IMR-90 (cell line): Measurements from ENCODE around the gene TLCD5. TPM values are rescaled to one million over a fixed set of nuclear protein-coding genes. Genes with fewer than 3 reads are reported as not detected.

Source experiments
- ATAC-seq: fragments of 200-7000 bp; cut with Tn5 transposase; 2 replicates; pipeline ENCODE4 v1.9.1; 2020; ENCODE audit warnings: low read depth, mild to moderate bottlenecking, moderate library complexity
- BruUV-seq: library from RNA; stranded (reverse); fragments of 400-500 nt; replicated peaks from 2 replicates; lab custom pipeline; 2021; lab: Mats Ljungman, UMichigan
- CTCF ChIA-PET: fragments of 300-600 bp; formaldehyde crosslinking; extraction: SDS; loops from one replicate; lab custom pipeline; 2021; ENCODE audit warnings: antibody characterized with exemption; lab: Yijun Ruan, JAX
- POLR2A ChIA-PET: fragments of 300-600 bp; sonication (Branson Sonifier 250); formaldehyde crosslinking; loops from one replicate; lab custom pipeline; 2022; ENCODE audit warnings: antibody characterized with exemption; ENCODE audit not compliant: unreplicated experiment; lab: Charles Lee
- DNase-seq: peaks from one replicate; pipeline ENCODE4 v3.0.0; 2013
- H2AFZ ChIP-seq: replicated peaks from 2 replicates; pipeline ENCODE3; 2013; ENCODE audit warnings: low read length, mild to moderate bottlenecking; ENCODE audit not compliant: poor library complexity
- H2AK5ac ChIP-seq: 2 replicates; pipeline ENCODE4 v1.6.1; 2013; ENCODE audit warnings: low read depth, low read length, inconsistent platforms
- H2AK9ac ChIP-seq: replicated peaks from 2 replicates; pipeline ENCODE3; 2013; ENCODE audit warnings: mild to moderate bottlenecking, low read depth, low read length, moderate library complexity; ENCODE audit not compliant: poor library complexity
- H2BK120ac ChIP-seq: 2 replicates; pipeline ENCODE4 v1.6.1; 2013; ENCODE audit warnings: low read depth, low read length, inconsistent platforms
- H2BK15ac ChIP-seq: 3 replicates; pipeline ENCODE4 v1.6.1; 2013; ENCODE audit warnings: low read depth, low read length, inconsistent platforms
- H2BK20ac ChIP-seq: 2 replicates; pipeline ENCODE4 v1.6.1; 2013; ENCODE audit warnings: low read depth, mild to moderate bottlenecking, inconsistent platforms, low read length, moderate library complexity
- H2BK5ac ChIP-seq: 2 replicates; pipeline ENCODE4 v1.6.1; 2013; ENCODE audit warnings: mild to moderate bottlenecking, low read depth, low read length, inconsistent platforms; ENCODE audit not compliant: poor library complexity, severe bottlenecking
- H3K14ac ChIP-seq: replicated peaks from 2 replicates; pipeline ENCODE4 v1.6.1; 2013; ENCODE audit warnings: low read depth, low read length, inconsistent platforms
- H3K18ac ChIP-seq: 2 replicates; pipeline ENCODE4 v1.6.1; 2013; ENCODE audit warnings: low read depth, low read length, control low read depth
- H3K23ac ChIP-seq: 2 replicates; pipeline ENCODE4 v1.6.1; 2013; ENCODE audit warnings: low read depth, low read length, inconsistent platforms
- H3K27ac ChIP-seq: 2 replicates; pipeline ENCODE4 v1.5.1; 2013; ENCODE audit warnings: mild to moderate bottlenecking, control low read depth, low read length; ENCODE audit not compliant: insufficient read depth
- H3K27me3 ChIP-seq: 2 replicates; pipeline ENCODE4 v1.6.1; 2013; ENCODE audit warnings: low read length; ENCODE audit not compliant: control insufficient read depth, insufficient read depth
- H3K36me3 ChIP-seq: 2 replicates; pipeline ENCODE4 v1.6.1; 2013; ENCODE audit warnings: low read length, mixed read lengths; ENCODE audit not compliant: control insufficient read depth, insufficient read depth
- H3K4ac ChIP-seq: 2 replicates; pipeline ENCODE4 v1.6.1; 2013; ENCODE audit warnings: low read depth, low read length, inconsistent platforms
- H3K4me1 ChIP-seq: 2 replicates; pipeline ENCODE4 v1.6.1; 2013; ENCODE audit warnings: low read length, mixed read lengths; ENCODE audit not compliant: control insufficient read depth, insufficient read depth
- H3K4me2 ChIP-seq: 2 replicates; pipeline ENCODE4 v1.6.1; 2013; ENCODE audit warnings: low read depth, mild to moderate bottlenecking, control low read depth, low read length, moderate library complexity
- H3K4me3 ChIP-seq: 2 replicates; pipeline ENCODE4 v1.5.1; 2013; ENCODE audit warnings: low read depth, mild to moderate bottlenecking, control low read depth, low read length, moderate library complexity; ENCODE audit not compliant: insufficient read depth
- H3K56ac ChIP-seq: 2 replicates; pipeline ENCODE4 v1.6.1; 2013; ENCODE audit warnings: low read length, inconsistent platforms; ENCODE audit not compliant: insufficient read depth; ENCODE audit errors: extremely low read depth
- H3K79me1 ChIP-seq, 2 experiments: 2 replicates each; pipeline ENCODE4 v1.6.1; 2013; ENCODE audit warnings: low read length in 2 of 2, inconsistent platforms in 1 of 2, low read depth in 1 of 2
- H3K9ac ChIP-seq: 2 replicates; pipeline ENCODE4 v1.6.1; 2013; ENCODE audit warnings: low read depth, low read length, control low read depth
- H3K9me1 ChIP-seq: 2 replicates; pipeline ENCODE4 v1.6.1; 2013; ENCODE audit warnings: low read length, inconsistent platforms; ENCODE audit not compliant: insufficient read depth
- H3K9me3 ChIP-seq: 2 replicates; pipeline ENCODE4 v1.6.1; 2013; ENCODE audit warnings: low read length; ENCODE audit not compliant: control insufficient read depth, insufficient read depth
- H4K20me1 ChIP-seq: 2 replicates; pipeline ENCODE4 v1.6.1; 2013; ENCODE audit warnings: low read length, inconsistent platforms; ENCODE audit not compliant: insufficient read depth
- H4K5ac ChIP-seq: 2 replicates; pipeline ENCODE4 v1.6.1; 2013; ENCODE audit warnings: mild to moderate bottlenecking, low read depth, low read length, control low read depth
- H4K8ac ChIP-seq, 2 experiments: 2 replicates each; pipeline ENCODE4 v1.6.1; 2013; ENCODE audit warnings: low read depth in 2 of 2, low read length in 2 of 2, control low read depth in 1 of 2, inconsistent platforms in 1 of 2
- H4K91ac ChIP-seq: 2 replicates; pipeline ENCODE4 v1.6.1; 2013; ENCODE audit warnings: low read depth, low read length, inconsistent platforms; ENCODE audit not compliant: insufficient read depth
- BHLHE40 ChIP-seq: fragments of 150-350 bp; IDR thresholded peaks from 2 replicates; pipeline ENCODE4 v1.6.1; 2016; ENCODE audit warnings: mild to moderate bottlenecking, low read depth, low read length
- CEBPB ChIP-seq: IDR thresholded peaks from 2 replicates; pipeline ENCODE4 v1.6.1; 2012; ENCODE audit warnings: low read depth, low read length, improper control_type of control experiment
- CHD1 ChIP-seq: IDR thresholded peaks from 2 replicates; pipeline ENCODE4 v1.6.1; 2012; ENCODE audit warnings: low read depth, low read length, improper control_type of control experiment
- FOS ChIP-seq: fragments of 150-350 bp; IDR thresholded peaks from 2 replicates; pipeline ENCODE4 v1.6.1; 2016; ENCODE audit warnings: low read depth, low read length
- MAZ ChIP-seq: IDR thresholded peaks from 2 replicates; pipeline ENCODE4 v1.6.1; 2012; ENCODE audit warnings: low read depth, mild to moderate bottlenecking, low read length, improper control_type of control experiment, moderate library complexity, borderline replicate concordance
- MXI1 ChIP-seq: IDR thresholded peaks from 2 replicates; pipeline ENCODE4 v1.6.1; 2012; ENCODE audit warnings: low read depth, mild to moderate bottlenecking, low read length, moderate library complexity, borderline replicate concordance
- NFE2L2 ChIP-seq: fragments of 150-350 bp; IDR thresholded peaks from 2 replicates; pipeline ENCODE4 v1.6.1; 2016; ENCODE audit warnings: low read depth, mild to moderate bottlenecking, low read length
- RAD21 ChIP-seq: IDR thresholded peaks from 2 replicates; pipeline ENCODE4 v1.6.1; 2012; ENCODE audit warnings: low read length, improper control_type of control experiment
- RCOR1 ChIP-seq: IDR thresholded peaks from 2 replicates; pipeline ENCODE4 v1.6.1; 2012; ENCODE audit warnings: mild to moderate bottlenecking, low read length, improper control_type of control experiment; ENCODE audit not compliant: insufficient replicate concordance
- SMC3 ChIP-seq: fragments of 150-350 bp; IDR thresholded peaks from 2 replicates; pipeline ENCODE4 v1.6.1; 2016; ENCODE audit warnings: low read depth, mild to moderate bottlenecking, antibody characterized with exemption, low read length, moderate library complexity
- WGBS, 2 experiments: methylation state at CpG; one replicate each; pipeline versions ENCODE4 v1.1.5 to v1.1.7; 2013; ENCODE audit warnings: missing lambda C conversion rate in 2 of 2; ENCODE audit not compliant: insufficient read length in 1 of 2; ENCODE audit errors: extremely low coverage in 2 of 2; 5-methylcytosine and 5-hydroxymethylcytosine counted together
- dilution Hi-C: fragments of 300-500 bp; cut with HindIII; formaldehyde crosslinking; loops from one replicate; pipeline ENCODE4 v1.14.3; 2018; ENCODE audit warnings: low sequenced_read_pairs; ENCODE audit not compliant: unreplicated experiment
- in situ Hi-C: fragments of 300-500 bp; cut with MboI; formaldehyde crosslinking; loops from 3 replicates; pipeline ENCODE4 v1.14.3; 2019; ENCODE audit warnings: low sequenced_read_pairs, inconsistent platforms, mixed read lengths
- intact Hi-C: fragments of 100-400 bp; cut with micrococcal nuclease; formaldehyde crosslinking; loops from 2 replicates; pipeline ENCODE4 v1.10.0; 2022
- polyA plus RNA-seq, 3 experiments: library from polyadenylated mRNA; depleted of rRNA; stranded (reverse); fragments of >200 nt; gene quantifications; 2 replicates each; pipeline ENCODE4 v1.2.3, GENCODE V29; 2012; ENCODE audit warnings: low replicate concordance in 1 of 3
- total RNA-seq: library from RNA; depleted of rRNA; stranded (reverse); fragments of >200 nt; gene quantifications from 2 replicates; pipeline ENCODE4 v1.2.3, GENCODE V29; 2012
- TF ChIP-seq, protein P1 (sequence below): fragments of 150-350 bp; IDR thresholded peaks from 2 replicates; pipeline ENCODE4 v1.6.1; 2016; ENCODE audit warnings: low read depth, mild to moderate bottlenecking, low read length, moderate library complexity, borderline replicate concordance
- TF ChIP-seq, protein P2 (sequence below): fragments of 150-350 bp; IDR thresholded peaks from 2 replicates; pipeline ENCODE4 v1.6.1; 2017; ENCODE audit warnings: mild to moderate bottlenecking, antibody characterized with exemption, low read length, low read depth
- TF ChIP-seq, protein P3 (sequence below): conservative IDR thresholded peaks from 2 replicates; pipeline ENCODE4 v1.5.1; 2012; ENCODE audit warnings: mild to moderate bottlenecking, low read depth, low read length, improper control_type of control experiment

The TLCD5 gene
- total and polyA plus RNA-seq, 2 of the 4 experiments (the other 2 are of a cell fraction), result 9.5 to 11.5 TPM

GRCh38 chr11:120331301-120331996 lies 6.3 kb downstream of the TLCD5 start:
- H3K27ac ChIP-seq, result peak overlapping the region; percentile 80
- peaks cover 9% of the 10 kb centered on the region for H3K36me3 ChIP-seq
- WGBS, 2 experiments, result no CpG with 5 or more reads among the region's 2 CpGs
- ATAC-seq (peak; percentile 36), DNase-seq (peak; percentile 91)
- H4K20me1 ChIP-seq, result peaks cover 4% of the 10 kb centered on the region; the same call in 1 of the 2 replicates
- H2BK15ac ChIP-seq, result peak overlapping the region; percentile 51; the same call in 2 of the 3 replicates
- 0 out of 2 replicates have a peak overlapping the region, but pooled peaks have one; percentile 54 for H2AK5ac ChIP-seq
- H3K9me3 ChIP-seq, result no peaks in the 10 kb centered on the region
- H3K14ac ChIP-seq, result peak overlapping the region; percentile 38; the same call in 1 of the 2 replicates
- dilution Hi-C loops (no loop called here), intact Hi-C loops (loop anchor here (5.0 to 10.0 kb wide), 5 partner anchors 171 to 1263 kb away; no protein-coding TSS in a partner anchor), in situ Hi-C loops (loop anchor here (25.0 kb wide), 1 partner anchor 106 kb away; no protein-coding TSS in a partner anchor)
- ChIA-PET POLR2A (interaction anchor here (0.7 kb wide), 1 partner anchor 126 kb away, joined by 3 read pairs; no protein-coding TSS in a partner anchor), CTCF (interaction anchor here (0.6 to 0.7 kb wide), 2 partner anchors 122 to 180 kb away, joined by 4 to 6 read pairs; partner anchors contain the start of gene GRIK4)
- H3K56ac ChIP-seq, result peak overlapping the region; percentile 73; the same call in 1 of the 2 replicates
- peak overlapping the region; percentile 51; the same call in 1 of the 2 replicates for H4K5ac ChIP-seq
- H3K4me2 ChIP-seq, result peak overlapping the region; percentile 64
- peaks cover 27 to 51% of the 10 kb centered on the region in 2 experiments for H3K79me1 ChIP-seq
- H2BK5ac ChIP-seq, result peak overlapping the region; percentile 84
- peak overlapping the region; percentile 24 for H3K18ac ChIP-seq
- no peak overlapping the region for H3K9ac ChIP-seq
- H3K4me1 ChIP-seq, result peaks cover 16% of the 10 kb centered on the region
- BruUV-seq, result no TSS peak
- peaks cover 18% of the 10 kb centered on the region for H3K9me1 ChIP-seq
- H3K23ac ChIP-seq, result 0 out of 2 replicates have a peak overlapping the region, but pooled peaks have one; percentile 0
- H4K91ac ChIP-seq, result peak overlapping the region; percentile 65
- H3K27me3 ChIP-seq, result no peaks in the 10 kb centered on the region
- peak overlapping the region; percentile 79 for H3K4ac ChIP-seq
- H4K8ac ChIP-seq, result peak overlapping the region; percentile 11 to 29; a peak in 2 of 4 replicates
- peak overlapping the region; percentile 80 for H2BK20ac ChIP-seq
- H2BK120ac ChIP-seq, result peak overlapping the region; percentile 66
- H2AFZ ChIP-seq, result no peak overlapping the region
- H3K4me3 ChIP-seq, result no peak overlapping the region
- no peak overlapping the region for H2AK9ac ChIP-seq
- TF ChIP-seq RAD21 (no peak), CEBPB (peak; percentile 52; the same call in 1 of the 2 replicates), MAZ (no peak), CHD1 (no peak), FOS (peak; percentile 50), SMC3 (no peak), RCOR1 (no peak), NFE2L2 (no peak), MXI1 (no peak), BHLHE40 (no peak)
- TF ChIP-seq, protein P1, sequence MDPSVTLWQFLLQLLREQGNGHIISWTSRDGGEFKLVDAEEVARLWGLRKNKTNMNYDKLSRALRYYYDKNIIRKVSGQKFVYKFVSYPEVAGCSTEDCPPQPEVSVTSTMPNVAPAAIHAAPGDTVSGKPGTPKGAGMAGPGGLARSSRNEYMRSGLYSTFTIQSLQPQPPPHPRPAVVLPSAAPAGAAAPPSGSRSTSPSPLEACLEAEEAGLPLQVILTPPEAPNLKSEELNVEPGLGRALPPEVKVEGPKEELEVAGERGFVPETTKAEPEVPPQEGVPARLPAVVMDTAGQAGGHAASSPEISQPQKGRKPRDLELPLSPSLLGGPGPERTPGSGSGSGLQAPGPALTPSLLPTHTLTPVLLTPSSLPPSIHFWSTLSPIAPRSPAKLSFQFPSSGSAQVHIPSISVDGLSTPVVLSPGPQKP, result no peak
- TF ChIP-seq, protein P2, sequence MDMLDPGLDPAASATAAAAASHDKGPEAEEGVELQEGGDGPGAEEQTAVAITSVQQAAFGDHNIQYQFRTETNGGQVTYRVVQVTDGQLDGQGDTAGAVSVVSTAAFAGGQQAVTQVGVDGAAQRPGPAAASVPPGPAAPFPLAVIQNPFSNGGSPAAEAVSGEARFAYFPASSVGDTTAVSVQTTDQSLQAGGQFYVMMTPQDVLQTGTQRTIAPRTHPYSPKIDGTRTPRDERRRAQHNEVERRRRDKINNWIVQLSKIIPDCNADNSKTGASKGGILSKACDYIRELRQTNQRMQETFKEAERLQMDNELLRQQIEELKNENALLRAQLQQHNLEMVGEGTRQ, result no peak
- TF ChIP-seq, protein P3, sequence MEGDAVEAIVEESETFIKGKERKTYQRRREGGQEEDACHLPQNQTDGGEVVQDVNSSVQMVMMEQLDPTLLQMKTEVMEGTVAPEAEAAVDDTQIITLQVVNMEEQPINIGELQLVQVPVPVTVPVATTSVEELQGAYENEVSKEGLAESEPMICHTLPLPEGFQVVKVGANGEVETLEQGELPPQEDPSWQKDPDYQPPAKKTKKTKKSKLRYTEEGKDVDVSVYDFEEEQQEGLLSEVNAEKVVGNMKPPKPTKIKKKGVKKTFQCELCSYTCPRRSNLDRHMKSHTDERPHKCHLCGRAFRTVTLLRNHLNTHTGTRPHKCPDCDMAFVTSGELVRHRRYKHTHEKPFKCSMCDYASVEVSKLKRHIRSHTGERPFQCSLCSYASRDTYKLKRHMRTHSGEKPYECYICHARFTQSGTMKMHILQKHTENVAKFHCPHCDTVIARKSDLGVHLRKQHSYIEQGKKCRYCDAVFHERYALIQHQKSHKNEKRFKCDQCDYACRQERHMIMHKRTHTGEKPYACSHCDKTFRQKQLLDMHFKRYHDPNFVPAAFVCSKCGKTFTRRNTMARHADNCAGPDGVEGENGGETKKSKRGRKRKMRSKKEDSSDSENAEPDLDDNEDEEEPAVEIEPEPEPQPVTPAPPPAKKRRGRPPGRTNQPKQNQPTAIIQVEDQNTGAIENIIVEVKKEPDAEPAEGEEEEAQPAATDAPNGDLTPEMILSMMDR, result no peak
